C4-2B (cell line): ENCODE results near the gene UBE2L3.
"Not testable (repeated sequence)": the region's sequence is repeated elsewhere in the genome, so short reads cannot be mapped to it uniquely, and the experiment has no call there.

Source experiments
- H3K27ac ChIP-seq: fragments of 450-650 bp; 2 replicates; pipeline ENCODE4 v1.5.1; 2017
- CTCF ChIP-seq: fragments of 450-650 bp; conservative IDR thresholded peaks from 2 replicates; pipeline ENCODE4 v1.5.1; 2017; ENCODE audit warnings: mild to moderate bottlenecking
- ZFX ChIP-seq: fragments of 450-650 bp; IDR thresholded peaks from 2 replicates; pipeline ENCODE4 v1.6.1; 2017

Gene UBE2L3

DNA sequence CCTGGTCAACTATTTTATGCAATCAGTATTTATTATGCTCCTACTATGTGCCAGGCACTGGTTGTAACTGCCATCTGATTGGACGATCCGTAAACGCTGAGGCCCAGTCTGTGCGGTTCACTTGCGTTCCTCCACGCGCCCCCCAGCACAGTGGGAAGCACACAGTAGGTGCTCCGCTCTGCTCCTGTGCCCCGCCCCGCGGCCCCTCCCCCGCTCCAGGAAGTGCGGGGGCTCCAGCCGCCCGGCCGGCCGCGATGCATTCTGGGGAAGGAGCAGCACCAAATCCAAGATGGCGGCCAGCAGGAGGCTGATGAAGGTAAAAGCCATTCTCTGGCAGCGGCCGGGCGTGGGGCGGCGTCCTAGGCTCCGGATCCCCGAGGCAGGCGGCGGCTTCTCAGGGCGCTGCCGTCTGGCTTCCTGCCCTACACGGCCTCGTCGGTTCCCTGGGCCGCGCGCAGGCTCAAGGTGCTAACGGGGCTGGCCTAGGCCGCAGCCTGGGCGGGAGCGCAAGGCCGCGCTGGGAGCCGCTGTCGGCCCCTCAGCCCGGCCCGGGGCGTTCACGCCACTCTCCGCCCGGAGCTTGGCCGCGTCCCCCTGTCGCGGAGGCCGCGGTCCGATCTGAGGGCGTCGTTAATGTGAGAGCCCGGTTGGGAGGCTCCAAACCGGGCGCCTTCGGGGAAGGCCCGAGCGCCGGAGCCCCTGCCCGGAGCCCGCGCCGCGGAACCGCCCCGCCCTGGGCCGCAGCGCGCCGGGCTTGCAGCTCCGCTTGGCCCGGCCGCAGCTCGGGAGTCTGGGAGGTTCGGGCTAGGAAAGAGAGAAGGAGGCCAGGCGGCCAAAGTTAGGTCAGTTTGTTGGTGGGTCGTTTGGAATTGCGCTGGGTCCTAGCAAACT is at the start of gene UBE2L3:
UBE2L3 (plus strand) TSS at position 259 of the 891 bp plus-strand sequence; CDS start at position 290, 31 bp downstream.
- TF ChIP-seq CTCF = no peak
- peak; percentile 100 for TF ChIP-seq ZFX
- H3K27ac ChIP-seq = peak within 1 kb of the TSS; percentile 98

GRCh38 chr22:21526705-21527500 is 40.6 kb upstream of the UBE2L3 start:
- H3K27ac ChIP-seq = not testable (repeated sequence)

DNA sequence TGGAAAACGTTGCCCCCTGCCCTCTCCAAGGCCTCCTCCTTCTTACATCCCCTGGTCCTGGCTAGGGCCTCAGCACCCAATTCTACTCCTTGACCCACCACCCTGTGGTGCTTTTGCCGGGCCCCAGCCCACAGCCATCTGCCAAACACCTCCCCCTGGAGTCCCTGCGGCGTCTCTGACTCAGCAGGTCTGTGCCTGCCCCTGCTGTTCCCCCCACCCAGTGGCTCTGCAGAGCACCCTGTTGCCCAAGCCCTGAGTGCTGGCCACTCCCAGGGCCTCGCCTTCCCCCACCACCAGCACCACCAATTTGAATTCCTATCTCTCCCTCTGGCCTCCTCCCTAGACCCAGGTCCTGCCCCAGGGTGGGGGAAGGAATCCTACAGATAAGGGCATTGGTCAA is 36.0 kb upstream of the UBE2L3 start:
- not testable (repeated sequence) for H3K27ac ChIP-seq

DNA sequence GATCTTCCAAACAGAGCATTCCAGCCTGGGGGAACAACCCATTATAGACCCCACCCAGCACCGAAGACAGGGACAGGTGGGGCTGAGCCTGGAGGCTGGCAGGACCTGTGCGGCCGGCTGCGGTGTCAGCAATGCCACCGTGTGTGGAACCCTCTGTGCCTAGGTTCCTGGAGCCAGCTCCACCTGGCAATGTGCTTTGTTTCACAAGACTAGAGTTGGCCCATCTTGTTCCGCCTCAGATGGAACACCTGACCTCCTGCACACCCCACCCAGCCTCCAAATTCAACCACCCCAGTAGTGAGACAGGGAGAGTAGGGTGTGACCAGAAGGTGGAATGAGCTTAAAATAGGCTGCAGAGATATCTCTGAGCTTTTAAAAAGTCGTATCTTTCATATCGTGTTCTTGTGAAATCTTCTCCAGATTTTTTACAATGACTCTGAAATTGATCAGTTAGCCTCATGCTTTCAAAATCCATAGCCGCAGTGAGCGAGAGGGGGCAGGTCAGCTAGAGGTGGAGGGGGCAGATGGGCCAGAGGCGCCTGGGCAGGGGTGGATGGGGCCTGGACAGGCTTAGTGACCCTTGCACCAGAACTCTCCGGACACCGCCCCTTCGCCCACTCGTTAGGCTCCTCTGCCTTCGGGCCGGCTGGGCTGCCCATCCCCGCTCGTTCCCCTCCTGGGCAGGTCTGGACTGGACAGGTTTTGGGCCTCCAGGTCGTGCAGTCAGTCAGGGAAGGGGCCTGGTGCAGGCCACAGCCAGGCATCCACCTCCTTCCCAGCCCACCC is 34.5 kb upstream of the UBE2L3 start:
- H3K27ac ChIP-seq = not testable (repeated sequence)

- not testable (repeated sequence) for H3K27ac ChIP-seq
Observed at GRCh38 chr22:21539862-21540261, 27.7 kb upstream of the UBE2L3 start.

DNA sequence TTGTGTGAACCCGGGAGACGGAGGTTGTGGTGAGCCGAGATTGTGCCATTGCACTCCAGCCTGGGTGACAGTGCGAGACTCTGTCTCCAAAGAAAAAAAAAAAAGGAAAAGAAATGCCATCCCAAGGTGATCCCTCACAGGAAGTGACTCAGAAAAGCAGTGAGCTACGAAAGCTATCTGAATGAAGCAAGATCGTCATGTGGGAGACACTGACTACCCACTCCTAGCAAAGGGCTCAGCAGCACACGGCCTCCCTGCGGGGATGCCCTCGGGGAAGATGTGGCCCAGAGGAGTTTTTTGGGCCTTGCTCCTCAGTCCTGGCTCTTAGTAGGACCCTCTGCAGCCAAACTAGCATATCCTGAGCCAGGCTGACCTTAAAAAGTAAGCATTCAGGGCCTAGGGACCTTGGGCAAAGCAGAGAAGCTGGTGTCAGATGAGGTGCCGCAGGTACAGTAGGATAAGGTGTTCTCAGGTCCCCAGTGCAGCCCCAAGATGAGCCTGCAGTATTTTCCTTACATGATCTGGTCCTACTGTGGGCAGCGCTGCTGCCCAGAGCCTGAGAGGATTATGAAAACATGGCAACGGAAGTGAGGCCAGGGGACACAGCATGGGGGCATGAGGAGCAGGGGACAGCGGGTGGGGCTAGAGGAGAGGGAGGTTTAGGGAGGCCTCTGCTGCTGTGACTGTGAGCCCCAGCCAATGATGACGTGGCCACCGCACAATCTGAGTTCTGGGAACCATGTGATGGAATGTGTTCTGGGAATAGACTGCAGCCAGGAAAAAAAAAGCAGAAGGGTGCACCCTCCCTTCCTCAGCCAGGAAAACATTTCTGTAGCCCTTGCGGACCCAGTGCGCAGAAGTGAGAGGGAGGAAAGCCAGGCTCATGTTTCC is 22.8 kb upstream of the UBE2L3 start:
- H3K27ac ChIP-seq = not testable (repeated sequence)

- H3K27ac ChIP-seq = not testable (repeated sequence)
Observed at GRCh38 chr22:21549558-21549957, 18.0 kb upstream of the UBE2L3 start.

- H3K27ac ChIP-seq = not testable (repeated sequence)
Observed at GRCh38 chr22:21550008-21550677, 17.4 kb upstream of the UBE2L3 start.

DNA sequence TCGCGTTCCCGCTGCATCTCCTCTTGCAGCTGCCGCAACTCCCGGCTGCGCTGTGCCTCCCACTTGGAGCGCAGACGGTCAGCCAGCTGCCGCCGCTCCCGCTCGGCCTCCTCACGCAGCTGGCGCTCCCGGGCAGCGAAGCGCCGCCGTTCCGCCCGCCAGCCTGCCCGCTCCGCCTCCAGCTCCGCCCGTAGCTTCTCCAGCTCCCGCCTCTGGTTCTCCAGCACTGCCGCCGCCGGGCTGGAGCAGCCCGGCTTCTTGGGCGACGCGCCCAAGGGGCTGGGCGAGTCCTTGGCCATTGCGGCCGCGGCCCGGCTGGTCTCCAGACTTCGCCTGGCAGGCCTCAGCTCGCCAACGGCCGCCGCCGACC is 16.9 kb upstream of the UBE2L3 start:
- not testable (repeated sequence) for H3K27ac ChIP-seq

- not testable (repeated sequence) for H3K27ac ChIP-seq
Observed at GRCh38 chr22:21551361-21551760, 16.2 kb upstream of the UBE2L3 start, which contains the start of gene RIMBP3C. RIMBP3C (minus strand) TSS chr22:21551461; CDS start chr22:21550976, 485 bp downstream.

GRCh38 chr22:21559345-21560125 is 8.0 kb upstream of the UBE2L3 start:
- H3K27ac ChIP-seq = not testable (repeated sequence)

DNA sequence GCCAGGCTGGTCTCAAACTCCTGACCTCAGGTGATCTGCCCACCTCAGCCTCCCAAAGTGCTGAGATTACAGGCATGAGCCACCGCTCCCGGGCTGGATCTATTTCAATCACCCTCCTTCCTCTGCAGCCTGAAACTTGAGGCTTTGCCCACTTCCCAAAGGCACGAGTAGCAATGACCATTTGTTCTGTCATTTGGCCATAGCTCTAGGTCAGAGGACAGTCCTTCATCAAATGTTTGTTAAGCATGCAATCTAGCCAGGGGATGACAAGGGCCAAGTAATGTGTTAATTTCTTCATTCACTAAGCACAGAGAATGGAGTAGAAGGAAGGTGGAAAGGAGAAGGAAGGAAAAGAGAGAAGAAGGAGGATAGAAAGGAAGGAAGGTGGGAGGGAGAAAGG is 6.9 kb upstream of the UBE2L3 start:
- not testable (repeated sequence) for H3K27ac ChIP-seq
